ENCODE results near the gene ZFP36L1.

The ZFP36L1 gene

GRCh38 chr14:68792979-68793733, at the start of gene ZFP36L1:
ZFP36L1 (minus strand) TSS chr14:68793067; CDS start chr14:68792938, 129 bp downstream.
- peak in 3 of 4 experiments; percentile 69 to 84 (median 78) for DNase-seq (ENCODE audit: low read depth in 4 of 4, low spot score in 1 of 4)

DNA sequence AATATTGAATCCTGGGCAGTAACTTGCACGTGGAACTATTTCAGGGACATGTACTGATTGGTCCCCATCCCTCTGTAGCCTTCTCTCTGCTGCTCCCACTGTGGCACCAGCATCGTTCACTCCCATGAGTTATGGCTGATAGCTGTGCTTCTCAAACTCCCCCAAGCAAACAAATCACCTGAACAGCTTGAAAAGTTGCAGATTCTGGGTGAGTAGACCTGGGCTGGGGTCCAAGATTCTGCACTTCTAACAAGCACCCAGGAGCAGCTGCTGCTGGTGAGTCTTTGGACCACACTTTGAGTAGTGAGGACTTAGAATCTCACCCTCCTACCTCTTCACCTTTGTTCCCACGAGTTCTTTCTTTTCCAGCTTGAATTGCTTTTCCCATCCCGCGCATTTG, 49.4 kb upstream of the ZFP36L1 start:
- DNase-seq (ENCODE audit: low read depth in 4 of 4, low spot score in 1 of 4), result no peak

- no peak for DNase-seq (ENCODE audit: low read depth in 4 of 4, low spot score in 1 of 4)
Observed at GRCh38 chr14:68841016-68841809, 48.3 kb upstream of the ZFP36L1 start.

DNA sequence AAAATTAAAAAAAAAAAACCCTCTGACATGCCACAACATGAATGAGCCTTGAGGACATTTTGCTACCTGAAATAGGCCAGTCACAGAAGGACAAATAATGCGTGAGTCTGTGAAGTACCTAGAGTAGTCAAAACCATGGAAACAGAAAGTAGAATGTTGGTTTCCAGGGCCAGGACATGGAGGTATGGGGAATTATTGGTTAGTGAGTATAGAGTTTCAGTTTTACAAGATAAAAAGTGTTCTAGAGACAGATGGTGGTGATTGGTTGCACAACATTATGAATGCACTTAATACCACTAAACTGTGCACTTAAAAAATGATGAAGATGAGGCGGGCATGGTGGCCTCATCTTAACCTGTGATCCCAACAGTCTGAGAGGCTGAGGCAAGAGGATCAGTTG, 47.6 kb upstream of the ZFP36L1 start:
- DNase-seq (ENCODE audit: low read depth in 4 of 4, low spot score in 1 of 4), result no peak

- DNase-seq (ENCODE audit: low read depth in 4 of 4, low spot score in 1 of 4), result no peak
Observed at GRCh38 chr14:68836082-68836481, 43.2 kb upstream of the ZFP36L1 start.

DNA sequence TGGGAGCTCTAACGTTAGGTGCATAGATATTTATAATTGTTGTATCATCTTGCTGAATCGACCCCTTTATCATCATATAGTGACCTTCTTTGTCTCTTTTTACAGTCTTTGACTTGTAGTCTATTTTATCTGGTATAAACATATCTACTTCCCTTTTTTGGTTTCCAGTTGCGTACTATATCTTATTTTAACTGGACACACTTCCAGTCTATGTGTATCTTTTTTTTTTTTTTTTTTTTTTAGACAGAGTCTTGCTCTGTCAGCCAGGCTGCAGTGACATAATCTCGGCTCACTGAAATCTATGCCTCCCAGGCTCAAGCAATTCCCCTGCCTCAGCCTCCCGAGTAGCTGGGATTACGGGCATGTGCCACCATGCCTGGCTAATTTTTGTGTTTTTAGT, 41.9 kb upstream of the ZFP36L1 start:
- no peak for DNase-seq (ENCODE audit: low read depth in 4 of 4, low spot score in 1 of 4)

DNA sequence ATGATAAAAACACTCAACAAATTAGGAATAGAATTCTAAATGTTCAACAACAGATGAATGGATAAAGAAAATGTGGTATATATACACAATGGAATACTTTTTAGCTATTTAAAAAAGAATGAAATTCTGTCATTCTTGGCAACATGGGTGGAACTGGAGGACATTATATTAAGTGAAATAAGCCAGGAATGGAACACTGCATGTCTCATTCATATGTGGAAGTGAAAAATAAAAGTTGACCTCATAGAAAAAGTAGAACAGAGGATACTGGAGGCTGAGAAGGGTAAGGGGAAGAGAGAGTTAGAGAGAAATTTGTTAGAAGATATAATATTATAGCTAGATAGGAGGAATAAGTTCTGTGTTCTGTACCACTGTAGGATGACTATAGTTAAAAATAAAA, 35.8 kb upstream of the ZFP36L1 start:
- no peak for DNase-seq (ENCODE audit: low read depth in 4 of 4, low spot score in 1 of 4)

GRCh38 chr14:68825729-68826128, 32.9 kb upstream of the ZFP36L1 start:
- DNase-seq (ENCODE audit: low read depth in 4 of 4, low spot score in 1 of 4), result no peak

DNA sequence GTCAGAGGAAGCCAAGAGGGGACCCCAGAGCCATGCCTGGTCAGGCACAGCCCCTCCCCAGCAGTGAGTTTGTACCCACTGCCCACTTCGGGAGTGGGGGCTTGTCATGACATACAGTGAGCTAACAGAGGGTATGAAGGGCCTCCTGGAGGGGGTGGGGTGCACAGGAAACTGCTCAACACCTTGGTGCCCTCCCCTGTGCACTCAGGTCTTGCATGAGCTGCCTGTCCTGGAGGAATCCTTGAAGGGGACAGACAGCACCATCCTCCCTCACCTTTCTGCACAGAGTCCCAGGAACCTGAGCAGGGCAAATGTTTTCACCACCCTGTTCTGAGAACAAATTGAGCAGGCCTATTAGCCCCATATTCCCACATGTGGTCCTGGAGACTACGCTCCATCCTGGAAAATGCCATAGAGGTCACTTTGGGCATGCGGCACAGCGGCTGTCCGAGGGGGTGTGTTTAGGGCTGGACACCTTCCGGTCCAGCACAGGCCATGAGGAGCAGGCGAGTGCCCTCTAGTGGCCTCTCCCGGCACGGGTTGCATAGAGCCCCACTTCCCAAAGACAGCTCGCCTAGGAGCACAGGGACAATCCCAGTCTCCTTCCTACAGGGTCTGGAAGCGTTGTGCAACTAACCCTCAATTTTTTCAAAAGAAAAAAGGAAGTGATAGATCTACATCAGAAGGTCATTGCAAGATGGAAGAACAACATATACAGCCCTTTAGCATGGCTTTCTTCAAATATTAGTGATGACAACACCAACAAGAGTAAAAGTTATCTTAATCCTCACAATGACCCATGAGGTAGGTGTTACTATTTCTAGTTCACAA, 31.9 kb upstream of the ZFP36L1 start:
- DNase-seq (ENCODE audit: low read depth in 4 of 4, low spot score in 1 of 4), result no peak

GRCh38 chr14:68824207-68824516, 31.3 kb upstream of the ZFP36L1 start:
- no peak for DNase-seq (ENCODE audit: low read depth in 4 of 4, low spot score in 1 of 4)

GRCh38 chr14:68823434-68824206, 30.8 kb upstream of the ZFP36L1 start:
- DNase-seq (ENCODE audit: low read depth in 4 of 4, low spot score in 1 of 4), result no peak

DNA sequence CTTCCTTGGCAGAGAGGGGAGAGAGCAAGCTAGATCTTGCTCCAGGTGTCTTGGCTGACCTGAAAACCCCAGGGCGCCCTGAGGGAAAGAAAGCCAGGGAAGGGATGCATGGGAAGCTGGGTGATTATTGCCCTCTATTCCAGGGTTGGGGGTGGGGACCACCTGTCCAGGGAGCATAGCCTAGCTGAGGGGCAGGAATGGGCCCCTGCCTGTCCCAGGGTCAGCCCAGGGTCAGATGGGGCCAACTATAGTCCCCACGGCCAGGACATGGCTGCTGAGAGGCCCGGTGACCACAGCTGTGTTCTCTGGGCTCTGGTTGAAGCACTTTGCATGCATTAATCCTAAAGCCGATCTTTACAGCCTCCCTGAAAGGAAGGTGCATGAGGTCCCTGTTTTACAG, 30.1 kb upstream of the ZFP36L1 start:
- DNase-seq (ENCODE audit: low read depth in 4 of 4, low spot score in 1 of 4), result no peak

DNA sequence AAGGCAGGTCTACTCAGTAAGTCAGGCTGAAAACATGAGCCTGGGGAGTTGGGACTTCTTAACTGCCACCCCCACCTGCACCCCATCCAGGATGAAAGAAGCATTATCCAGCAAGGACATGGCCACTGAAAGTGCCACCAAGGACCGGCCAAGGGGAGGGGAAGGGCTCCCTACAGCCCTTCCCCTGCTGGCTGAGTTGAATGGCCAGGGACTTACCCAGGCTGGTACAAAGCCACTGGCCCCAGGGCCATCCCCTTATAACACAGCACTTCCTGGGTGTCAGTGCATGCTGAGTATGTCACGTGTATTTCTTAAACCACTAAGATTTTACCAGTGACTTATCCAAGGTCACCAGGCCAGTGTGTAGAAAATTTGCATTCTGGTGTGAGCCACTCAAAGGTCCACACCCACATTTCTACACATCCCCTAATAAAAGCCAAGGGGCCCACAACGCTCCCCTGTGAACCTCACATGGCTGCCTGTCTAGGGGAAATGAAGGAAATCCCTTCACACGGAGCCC, 29.3 kb upstream of the ZFP36L1 start:
- no peak for DNase-seq (ENCODE audit: low read depth in 4 of 4, low spot score in 1 of 4)

GRCh38 chr14:68820999-68821683, 28.3 kb upstream of the ZFP36L1 start:
- no peak for DNase-seq (ENCODE audit: low read depth in 4 of 4, low spot score in 1 of 4)

- DNase-seq (ENCODE audit: low read depth in 4 of 4, low spot score in 1 of 4), result no peak
Observed at GRCh38 chr14:68820536-68820935, 27.7 kb upstream of the ZFP36L1 start.

DNA sequence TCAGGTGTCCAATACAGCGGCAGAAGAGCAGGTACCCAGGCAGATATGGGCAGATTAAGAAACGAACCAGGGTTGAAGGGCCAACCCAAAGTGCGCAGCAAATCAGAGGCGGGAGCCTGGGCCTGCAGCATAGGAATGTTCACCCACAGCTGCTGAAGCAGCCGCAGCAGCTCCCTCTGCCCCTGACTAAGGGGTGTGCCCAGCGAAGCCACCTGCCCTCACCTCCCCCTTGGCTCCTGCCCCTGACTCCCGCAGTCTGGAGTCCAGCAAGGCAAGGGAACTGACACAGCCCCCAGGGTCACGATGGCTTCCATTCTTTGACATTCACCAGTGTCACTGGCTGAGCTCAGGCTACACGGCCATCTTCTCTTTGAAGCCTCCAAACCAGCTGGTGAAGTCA, 27.3 kb upstream of the ZFP36L1 start:
- no peak for DNase-seq (ENCODE audit: low read depth in 4 of 4, low spot score in 1 of 4)

DNA sequence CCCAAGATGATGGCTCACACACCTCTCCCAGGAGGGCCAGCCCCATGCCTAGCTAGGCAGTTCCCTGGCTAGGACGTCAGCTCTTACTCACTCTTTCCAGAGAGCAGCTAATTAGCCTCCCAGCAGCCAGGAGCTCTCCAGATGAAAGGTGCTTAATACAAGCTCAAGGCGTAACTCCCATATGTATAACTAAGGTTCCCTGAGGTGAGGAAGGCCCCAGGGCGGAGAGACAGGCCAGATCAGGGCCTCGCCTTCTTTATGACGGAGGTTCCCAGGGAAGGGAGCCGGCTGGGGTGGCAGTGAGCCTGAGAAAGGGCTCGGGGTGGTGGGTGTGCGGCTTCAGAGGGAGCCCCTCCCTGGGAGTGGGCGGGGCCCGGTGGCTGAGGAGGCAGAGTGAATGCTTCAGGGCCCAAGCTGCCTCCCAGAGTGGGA, 26.4 kb upstream of the ZFP36L1 start:
- DNase-seq (ENCODE audit: low read depth in 4 of 4, low spot score in 1 of 4), result no peak

DNA sequence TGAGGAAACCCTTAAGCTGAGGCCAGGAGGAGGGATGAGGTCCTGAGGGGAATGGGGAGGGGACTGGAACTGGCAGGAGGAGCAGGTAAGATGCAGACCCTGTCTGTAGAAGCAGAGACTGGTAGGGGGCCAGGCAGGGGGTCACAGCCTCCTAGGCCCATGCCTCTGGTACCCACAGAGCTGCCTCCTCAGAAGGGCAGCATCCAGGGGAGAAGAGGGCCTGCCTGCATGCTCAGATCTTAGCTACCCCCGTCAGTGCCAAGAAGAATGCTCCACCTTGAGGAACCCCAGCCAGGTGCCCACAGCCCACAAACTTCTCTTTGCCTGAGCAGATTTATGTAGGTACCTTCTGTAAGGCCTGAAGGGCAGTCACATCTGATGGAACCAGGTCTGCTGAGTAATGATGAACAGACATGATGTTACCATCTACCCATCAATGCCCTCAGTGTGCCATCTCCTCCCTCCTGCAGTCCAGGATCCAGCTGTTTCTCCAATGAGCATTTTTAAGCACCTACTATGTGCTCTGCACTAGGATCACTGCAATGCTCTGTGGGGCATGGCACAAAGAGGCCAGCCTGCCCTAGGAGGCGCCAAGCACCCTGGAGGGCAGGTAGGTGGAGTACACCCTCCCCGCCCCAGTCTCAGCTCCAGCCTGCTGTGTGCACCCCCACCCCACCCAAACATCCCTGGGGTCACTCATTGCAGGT, 24.8 kb upstream of the ZFP36L1 start:
- DNase-seq (ENCODE audit: low read depth in 4 of 4, low spot score in 1 of 4), result no peak

DNA sequence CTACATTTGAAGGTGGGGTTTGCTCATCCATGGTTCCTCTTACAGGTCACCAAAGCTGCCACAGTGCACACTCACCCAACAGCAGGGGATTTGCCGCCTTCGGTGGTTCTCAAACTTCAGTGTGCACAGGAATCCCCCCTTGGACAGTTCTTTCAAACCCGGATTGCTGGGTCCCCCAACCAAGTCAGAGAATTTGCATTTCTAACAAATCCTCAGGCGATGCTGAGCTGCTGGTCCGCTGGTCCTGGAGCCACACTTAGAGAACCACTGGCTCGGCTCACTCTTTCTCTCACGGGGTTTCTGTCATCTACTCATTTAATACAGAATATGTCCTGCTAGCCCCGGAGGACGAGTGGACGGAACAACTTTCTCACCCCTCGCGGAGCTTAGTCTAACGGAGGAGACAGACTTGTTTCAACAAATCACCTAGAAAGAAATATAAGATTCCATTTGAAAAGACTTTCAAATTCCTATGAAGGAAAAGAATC, 24.1 kb upstream of the ZFP36L1 start:
- DNase-seq (ENCODE audit: low read depth in 4 of 4, low spot score in 1 of 4), result no peak
